Cardiac fibroblast (primary cell): Measurements from ENCODE around the gene ANKLE1.

Experiments used
- DNase-seq, 2 donors: peaks; one replicate each; pipeline versions ENCODE4 v3.0.0 to v3.0.0-alpha.2; 2010; ENCODE audit warnings: low read depth in 2 of 2
- H3K4me3 ChIP-seq, 2 donors: replicated peaks in 1 of 2; 1 replicate in 1 of 2; 2 replicates in 1 of 2; pipeline ENCODE4 v1.5.1; 2011; ENCODE audit warnings: low read depth in 2 of 2, low read length in 2 of 2, mild to moderate bottlenecking in 2 of 2, moderate library complexity in 1 of 2
- TF ChIP-seq, protein P1 (sequence below): IDR thresholded peaks from one replicate; pipeline ENCODE4 v1.5.1; 2011; ENCODE audit warnings: low read depth, mild to moderate bottlenecking, low read length, inconsistent platforms

Gene ANKLE1

DNA sequence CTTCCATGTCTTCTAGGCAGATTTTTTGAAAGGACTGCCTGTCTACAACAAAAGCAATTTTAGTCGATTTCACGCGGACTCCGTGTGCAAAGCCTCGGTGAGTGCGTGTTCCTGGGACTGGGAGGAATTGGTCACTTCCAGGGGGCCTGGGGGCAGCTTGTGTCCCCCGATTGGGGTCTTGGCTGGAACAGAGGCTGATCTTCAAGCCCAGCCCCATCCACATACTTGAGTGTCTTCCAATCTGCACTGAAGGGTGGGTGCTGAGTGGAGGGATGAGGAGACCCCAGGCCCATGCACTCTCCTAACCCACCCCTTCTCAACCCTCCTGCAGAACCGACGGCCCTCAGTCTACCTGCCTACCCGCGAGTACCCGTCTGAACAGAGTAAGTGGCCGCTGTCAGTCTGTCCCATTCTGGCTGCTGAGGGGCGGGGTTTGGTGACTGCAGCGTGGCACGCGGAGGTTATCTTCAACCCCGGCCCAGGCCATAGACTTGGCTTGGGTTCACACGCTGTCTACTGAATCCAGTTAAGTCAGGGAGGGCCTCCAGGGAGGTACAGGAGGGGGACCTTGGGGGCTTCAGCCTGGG lies 32.4 kb downstream of the ANKLE1 start:
- TF ChIP-seq, protein P1, sequence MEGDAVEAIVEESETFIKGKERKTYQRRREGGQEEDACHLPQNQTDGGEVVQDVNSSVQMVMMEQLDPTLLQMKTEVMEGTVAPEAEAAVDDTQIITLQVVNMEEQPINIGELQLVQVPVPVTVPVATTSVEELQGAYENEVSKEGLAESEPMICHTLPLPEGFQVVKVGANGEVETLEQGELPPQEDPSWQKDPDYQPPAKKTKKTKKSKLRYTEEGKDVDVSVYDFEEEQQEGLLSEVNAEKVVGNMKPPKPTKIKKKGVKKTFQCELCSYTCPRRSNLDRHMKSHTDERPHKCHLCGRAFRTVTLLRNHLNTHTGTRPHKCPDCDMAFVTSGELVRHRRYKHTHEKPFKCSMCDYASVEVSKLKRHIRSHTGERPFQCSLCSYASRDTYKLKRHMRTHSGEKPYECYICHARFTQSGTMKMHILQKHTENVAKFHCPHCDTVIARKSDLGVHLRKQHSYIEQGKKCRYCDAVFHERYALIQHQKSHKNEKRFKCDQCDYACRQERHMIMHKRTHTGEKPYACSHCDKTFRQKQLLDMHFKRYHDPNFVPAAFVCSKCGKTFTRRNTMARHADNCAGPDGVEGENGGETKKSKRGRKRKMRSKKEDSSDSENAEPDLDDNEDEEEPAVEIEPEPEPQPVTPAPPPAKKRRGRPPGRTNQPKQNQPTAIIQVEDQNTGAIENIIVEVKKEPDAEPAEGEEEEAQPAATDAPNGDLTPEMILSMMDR, result no peak
- no peak for DNase-seq
- no peak overlapping the region for H3K4me3 ChIP-seq

DNA sequence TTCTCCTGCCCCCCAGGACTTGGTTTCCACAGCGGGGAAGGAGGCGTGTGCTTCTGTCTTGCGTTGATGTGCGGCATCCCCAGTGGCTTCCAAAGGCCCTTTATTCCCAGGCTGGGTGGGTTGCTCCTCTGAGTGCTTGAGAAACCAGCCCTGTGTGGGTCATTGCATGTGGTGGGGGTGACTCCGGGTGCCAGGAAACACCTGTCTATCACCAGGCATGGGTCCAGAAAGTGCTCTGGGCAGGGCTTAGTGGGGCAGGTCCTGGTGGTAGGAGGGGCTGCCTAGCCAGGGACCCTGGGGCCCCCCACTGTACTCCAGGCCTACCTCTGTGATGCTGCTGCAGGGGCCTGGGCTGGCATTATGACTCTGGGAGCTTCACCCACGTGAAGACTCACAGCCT lies 37.3 kb downstream of the ANKLE1 start:
- H3K4me3 ChIP-seq, result no peak overlapping the region
- DNase-seq, result no peak
- TF ChIP-seq, protein P1, result no peak

DNA sequence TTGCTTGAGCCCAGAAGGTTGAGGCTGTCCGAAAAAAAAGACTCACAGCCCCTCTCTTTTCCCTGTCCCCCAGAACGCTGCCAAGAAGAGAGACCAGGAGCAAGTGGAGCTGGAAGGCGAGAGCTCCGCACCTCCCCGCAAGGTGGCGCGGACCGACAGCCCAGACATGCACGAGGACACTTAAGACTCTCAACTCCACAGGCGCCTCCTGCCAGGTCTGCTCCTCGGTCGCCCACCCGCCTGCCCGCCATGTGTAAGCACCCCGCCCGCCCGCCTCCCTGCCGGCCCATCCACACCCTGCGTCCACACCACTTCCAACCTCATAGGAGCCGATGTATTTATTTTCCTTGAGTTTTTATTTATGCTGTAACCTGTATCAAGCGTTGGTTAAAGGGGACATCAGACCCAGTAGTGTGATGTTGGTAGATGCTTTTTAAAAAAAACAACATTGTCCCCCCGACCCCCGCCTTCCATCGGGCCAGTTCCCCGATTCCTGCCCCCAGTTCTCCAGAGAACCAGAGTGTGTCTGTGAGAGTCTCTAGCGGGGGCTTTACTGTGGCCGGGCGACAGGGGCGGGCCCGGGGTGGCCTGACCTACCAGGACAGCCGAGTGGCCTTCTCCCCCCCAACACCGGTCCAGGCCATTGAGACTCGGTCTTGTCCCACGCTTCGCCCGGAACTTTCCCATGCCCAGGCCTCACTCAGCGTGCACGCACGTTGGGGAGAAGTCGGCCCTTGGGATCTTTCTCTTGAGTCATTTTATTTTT lies 38.0 kb downstream of the ANKLE1 start:
- no peak overlapping the region for H3K4me3 ChIP-seq

DNA sequence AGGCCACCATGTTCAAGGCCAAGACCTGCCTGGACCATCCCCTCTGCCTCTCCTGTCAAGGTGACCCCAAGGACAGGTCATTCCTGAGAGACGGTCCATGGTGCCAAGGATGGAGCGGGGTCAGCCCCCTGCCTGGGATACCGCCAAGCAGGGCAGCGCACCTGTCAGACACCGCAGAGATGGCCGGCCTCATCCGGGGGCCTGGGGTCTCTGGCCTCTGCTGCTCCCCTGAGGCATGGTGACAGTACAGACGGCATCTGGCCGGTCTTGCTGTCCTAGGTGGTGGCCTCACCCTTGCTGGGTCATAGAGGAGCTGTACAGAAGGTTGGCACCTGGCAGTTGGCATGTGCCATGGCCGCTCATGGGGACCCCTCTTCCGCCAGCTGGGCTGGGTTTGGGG lies 38.7 kb downstream of the ANKLE1 start:
- H3K4me3 ChIP-seq, result no peak overlapping the region
- TF ChIP-seq, protein P1, result no peak
- no peak for DNase-seq

More for the DNA sequence above, 38.0 kb downstream of the ANKLE1 start:
- no peak for DNase-seq
- TF ChIP-seq, protein P1, result no peak

DNA sequence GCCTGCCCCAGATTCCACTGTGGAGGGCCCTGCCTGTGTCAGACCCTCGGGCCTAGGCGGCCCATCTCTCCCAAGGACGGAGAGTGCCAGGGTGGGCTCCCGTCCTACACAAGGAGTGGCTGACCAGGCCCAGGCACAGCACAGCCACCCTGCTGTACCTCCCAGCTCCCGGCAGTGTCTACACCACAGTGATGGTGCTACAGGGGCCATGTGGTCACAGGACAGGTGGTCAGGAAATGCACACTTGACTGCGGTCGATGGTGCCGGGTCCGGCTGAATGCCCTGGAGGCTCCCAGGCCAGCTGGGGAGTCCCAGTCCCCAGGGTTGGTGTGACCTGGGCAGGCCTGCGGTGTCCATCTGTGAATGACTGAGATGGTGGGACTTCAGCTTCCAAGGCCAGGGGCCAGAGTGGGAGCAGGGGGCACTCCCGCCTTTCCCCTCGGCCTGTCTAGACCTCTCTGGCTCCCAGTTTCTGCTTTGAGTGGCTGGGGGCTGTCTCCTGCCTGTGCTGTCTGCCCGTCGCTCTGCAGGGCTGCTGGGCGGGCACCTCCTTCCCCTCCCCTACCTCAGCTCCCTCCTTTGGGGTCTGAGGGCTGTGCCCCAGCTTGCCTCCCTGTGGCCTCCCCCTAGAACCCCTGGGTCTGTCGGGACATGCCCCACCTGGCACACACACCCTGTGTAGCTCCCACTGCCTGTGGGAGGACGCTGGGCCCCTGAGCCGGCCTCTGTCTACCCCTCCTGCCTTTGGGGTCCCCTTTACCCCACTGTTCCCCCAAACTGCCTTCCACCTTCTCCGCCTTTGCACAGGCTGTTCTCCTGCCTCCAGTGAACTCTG lies 40.2 kb downstream of the ANKLE1 start:
- no peak for DNase-seq
- no peak overlapping the region for H3K4me3 ChIP-seq
- TF ChIP-seq, protein P1, result no peak

DNA sequence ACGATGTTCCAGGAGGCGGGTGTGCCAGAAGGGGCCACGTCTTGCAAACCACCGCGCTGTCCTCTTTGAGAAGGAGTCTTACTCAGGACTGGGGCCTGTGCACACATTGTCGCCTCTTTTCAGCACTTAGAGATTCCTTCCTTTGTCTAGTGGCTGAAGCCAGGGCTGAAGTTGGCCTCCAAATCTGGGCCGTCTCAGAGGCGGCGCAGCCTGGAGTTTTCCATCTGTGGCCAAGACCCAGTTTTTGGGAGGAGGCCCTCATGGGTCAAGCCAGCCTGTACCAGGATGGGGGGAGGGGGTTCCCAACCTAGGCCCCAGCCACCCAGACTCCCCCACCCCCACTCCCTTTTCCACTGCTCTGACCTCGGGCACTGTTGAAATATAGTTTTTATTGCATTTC lies 41.2 kb downstream of the ANKLE1 start:
- TF ChIP-seq, protein P1, result no peak
- DNase-seq, result no peak
- no peak overlapping the region for H3K4me3 ChIP-seq
